DND-41 (cell line): ENCODE measurements around the gene CTPS2.

Experiments
- ATAC-seq: fragments of 200-7000 bp; cut with Tn5 transposase; 3 replicates; pipeline ENCODE4 v1.9.1; 2021; ENCODE audit warnings: low read depth; ENCODE audit not compliant: insufficient read depth
- DNase-seq: peaks from one replicate; pipeline ENCODE4 v3.0.0-alpha.2; 2020
- H2AFZ ChIP-seq: 2 replicates; pipeline ENCODE4 v1.6.0; 2012; ENCODE audit warnings: low read depth, low read length
- H3K27ac ChIP-seq: 2 replicates; pipeline ENCODE4 v1.5.1; 2012; ENCODE audit warnings: low read length, inconsistent platforms
- H3K27me3 ChIP-seq: fragments of 200-600 bp; sonication (generic); 2 replicates; pipeline ENCODE4 v1.6.0; 2012; ENCODE audit warnings: low read length, mild to moderate bottlenecking, inconsistent platforms; ENCODE audit not compliant: insufficient read depth, poor library complexity
- H3K36me3 ChIP-seq: 2 replicates; pipeline ENCODE4 v1.5.1; 2012; ENCODE audit warnings: low read length, inconsistent platforms; ENCODE audit not compliant: insufficient read depth
- H3K4me1 ChIP-seq: 2 replicates; pipeline ENCODE4 v1.5.1; 2012; ENCODE audit warnings: mild to moderate bottlenecking, low read length; ENCODE audit not compliant: insufficient read depth
- H3K4me2 ChIP-seq: 2 replicates; pipeline ENCODE4 v1.6.0; 2012; ENCODE audit warnings: mild to moderate bottlenecking, moderate library complexity, low read length, inconsistent platforms; ENCODE audit not compliant: insufficient read depth
- H3K4me3 ChIP-seq, 2 experiments: fragments of 200-600 bp in 1 of 2; shearing (Covaris generic) in 1 of 2; 2 replicates each; pipeline ENCODE4 v1.5.1; 2012 to 2016; ENCODE audit warnings: inconsistent platforms in 2 of 2, low read length in 2 of 2, mild to moderate bottlenecking in 2 of 2, low read depth in 1 of 2, moderate library complexity in 1 of 2
- H3K79me2 ChIP-seq: 2 replicates; pipeline ENCODE4 v1.6.0; 2012; ENCODE audit warnings: low read length, inconsistent platforms; ENCODE audit not compliant: insufficient read depth
- H3K9ac ChIP-seq: 2 replicates; pipeline ENCODE4 v1.6.0; 2012; ENCODE audit warnings: low read depth, mild to moderate bottlenecking, inconsistent platforms, low read length, moderate library complexity
- H3K9me3 ChIP-seq: 2 replicates; pipeline ENCODE4 v1.5.1; 2012; ENCODE audit warnings: low read length, moderate library complexity, mild to moderate bottlenecking, inconsistent platforms; ENCODE audit not compliant: insufficient read depth, severe bottlenecking
- H4K20me1 ChIP-seq: 2 replicates; pipeline ENCODE4 v1.6.0; 2012; ENCODE audit warnings: low read length; ENCODE audit not compliant: insufficient read depth
- CTCF ChIP-seq: IDR thresholded peaks from 2 replicates; pipeline ENCODE4 v1.5.1; 2012; ENCODE audit warnings: borderline replicate concordance, low read length, moderate library complexity, mild to moderate bottlenecking; ENCODE audit not compliant: poor library complexity, severe bottlenecking; ENCODE audit errors: extremely low read depth
- EZH2 ChIP-seq: IDR thresholded peaks from 3 replicates; pipeline ENCODE4 v1.6.1; 2012; ENCODE audit warnings: borderline replicate concordance, low read depth, mild to moderate bottlenecking, moderate library complexity, low read length, inconsistent platforms; ENCODE audit not compliant: severe bottlenecking

Gene CTPS2

GRCh38 chrX:16635040-16635439 is 77.4 kb downstream of the CTPS2 start:
- TF ChIP-seq CTCF (no peak), EZH2 (no peak)
- no peaks in the 10 kb centered on the region for H3K9me3 ChIP-seq
- H3K9ac ChIP-seq: no peak overlapping the region
- H3K27me3 ChIP-seq: no peaks in the 10 kb centered on the region
- no peaks in the 10 kb centered on the region; the same call in 1 of the 2 replicates for H3K36me3 ChIP-seq
- no peaks in the 10 kb centered on the region for H3K79me2 ChIP-seq
- no peak overlapping the region for H3K27ac ChIP-seq
- no peak overlapping the region for H2AFZ ChIP-seq
- ATAC-seq: no peak
- H3K4me3 ChIP-seq: no peak overlapping the region
- H3K4me1 ChIP-seq: no peaks in the 10 kb centered on the region
- H4K20me1 ChIP-seq: no peaks in the 10 kb centered on the region
- no peak for DNase-seq
- no peak overlapping the region for H3K4me2 ChIP-seq

GRCh38 chrX:16633754-16634153 is 78.7 kb downstream of the CTPS2 start:
- Histone ChIP-seq H3K27me3 (no peaks in the 10 kb centered on the region), H2AFZ (no peak overlapping the region), H3K4me3 (no peak overlapping the region), H3K27ac (no peak overlapping the region), H3K36me3 (no peaks in the 10 kb centered on the region; the same call in 1 of the 2 replicates), H3K4me1 (no peaks in the 10 kb centered on the region), H4K20me1 (no peaks in the 10 kb centered on the region), H3K4me2 (no peak overlapping the region), H3K79me2 (no peaks in the 10 kb centered on the region), H3K9ac (no peak overlapping the region), H3K9me3 (no peaks in the 10 kb centered on the region)
- no peak for TF ChIP-seq EZH2
- no peak for TF ChIP-seq CTCF
- no peak for DNase-seq
- no peak for ATAC-seq

- Histone ChIP-seq H3K4me1 (no peaks in the 10 kb centered on the region), H3K9ac (no peak overlapping the region), H3K9me3 (no peaks in the 10 kb centered on the region), H3K79me2 (no peaks in the 10 kb centered on the region), H3K4me3 (no peak overlapping the region), H3K27ac (no peak overlapping the region), H4K20me1 (no peaks in the 10 kb centered on the region), H3K4me2 (no peak overlapping the region), H2AFZ (no peak overlapping the region), H3K27me3 (no peaks in the 10 kb centered on the region), H3K36me3 (no peaks in the 10 kb centered on the region)
- ATAC-seq (no peak), DNase-seq (no peak)
- TF ChIP-seq EZH2 (no peak), CTCF (no peak)
Measured at GRCh38 chrX:16629909-16630308, 82.6 kb downstream of the CTPS2 start.
